ENCODE measurements around the gene HAUS2.

GRCh38 chr15:42511007-42511391 is 37.6 kb upstream of the HAUS2 start:
- TF ChIP-seq CTCF (IDR thresholded peaks at IDR 0.05) (no peak), POLR2AphosphoS5 (IDR thresholded peaks at IDR 0.05) (no peak)
